ENCODE data around the gene YES1. TPM values are rescaled to one million over a fixed set of nuclear protein-coding genes. Genes with fewer than 3 reads are reported as not detected.
A peak's percentile ranks its signal among the peaks of the same experiment; 100 is the strongest.

YES1 gene
- total and polyA plus RNA-seq, 2 of the 13 experiments (the other 11 are each of a cell fraction or from before 2014, with no cell fraction given): 17.2 to 70.8 TPM

DNA sequence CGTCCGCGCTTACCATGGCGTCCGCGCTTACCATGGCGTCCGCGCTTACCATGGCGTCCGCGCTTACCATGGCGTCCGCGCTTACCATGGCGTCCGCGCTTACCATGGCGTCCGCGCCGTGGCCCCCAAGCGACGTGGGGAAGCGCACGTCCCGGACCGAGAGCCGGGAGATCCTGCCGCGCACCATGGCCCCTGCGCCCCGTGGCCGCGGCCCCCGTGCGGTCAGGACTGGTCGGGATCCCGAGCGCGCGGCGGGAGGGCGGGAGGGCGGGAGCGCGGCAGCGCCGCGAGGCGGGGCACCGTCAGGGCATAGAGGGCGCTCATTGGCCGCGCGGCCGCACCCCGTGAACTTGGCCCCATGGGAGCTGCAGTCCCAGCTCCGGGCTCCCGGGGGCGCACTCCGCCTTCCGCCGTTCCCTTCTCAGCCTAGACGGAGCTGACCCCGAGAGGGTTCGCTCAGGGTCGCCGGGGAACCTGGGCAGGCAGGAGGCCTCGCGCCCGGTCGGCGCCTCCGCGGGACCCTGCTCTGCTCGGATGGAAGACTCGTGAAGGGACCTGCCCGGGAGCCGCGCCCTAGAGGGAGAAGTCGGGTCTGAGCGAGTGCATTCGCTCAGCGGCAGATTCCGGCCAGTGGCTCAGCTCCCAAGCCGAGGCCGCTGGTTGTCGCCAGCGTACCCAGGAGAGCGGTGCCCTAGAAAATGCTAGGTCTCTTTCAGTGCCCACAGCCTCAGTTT lies 99.5 kb downstream of the YES1 start, which contains the start of gene ENOSF1 (continued):
- TF ChIP-seq ARID4A (CRISPR knock-in tag; IDR thresholded peaks at IDR 0.05; ENCODE audit: borderline replicate concordance) (peak; percentile 70; the same call in 1 of the 2 replicates), ZNF678 (CRISPR knock-in tag; IDR thresholded peaks at IDR 0.05) (peak; percentile 71), ZNF770 (CRISPR knock-in tag; IDR thresholded peaks at IDR 0.05) (peak; percentile 39; the same call in 1 of the 2 replicates), ZEB1 (IDR thresholded peaks at IDR 0.05; ENCODE audit: insufficient replicate concordance, low read depth) (no peak), ZNF883 (CRISPR knock-in tag; IDR thresholded peaks at IDR 0.05; ENCODE audit: not compliant biosample characterization) (no peak), SOX13 (IDR thresholded peaks at IDR 0.05) (no peak), SOX13 (CRISPR knock-in tag; conservative IDR thresholded peaks at IDR 0.05 in 1 of 2, IDR thresholded peaks at IDR 0.05 in 1 of 2) (peak in 1 of 2 experiments; percentile 28; a peak in 1 of 4 replicates), POLR2A (IDR thresholded peaks at IDR 0.05; ENCODE audit: insufficient read depth in 1 of 2, low read depth in 2 of 2, low read length in 2 of 2) (peak; percentile 36 to 82; a peak in 2 of 4 replicates), ZNF180 (CRISPR knock-in tag; IDR thresholded peaks at IDR 0.05; ENCODE audit: borderline replicate concordance, low read depth) (no peak), FOXA3 (CRISPR knock-in tag; IDR thresholded peaks at IDR 0.05) (peak; percentile 43), ZNF496 (CRISPR knock-in tag; IDR thresholded peaks at IDR 0.05; ENCODE audit: insufficient replicate concordance) (no peak), ZFP91 (CRISPR knock-in tag; IDR thresholded peaks at IDR 0.05; ENCODE audit: borderline replicate concordance) (peak; percentile 71), ZBTB7A (CRISPR knock-in tag; IDR thresholded peaks at IDR 0.05) (peak; percentile 85; the same call in 1 of the 2 replicates)
- TF ChIP-seq, protein P1, sequence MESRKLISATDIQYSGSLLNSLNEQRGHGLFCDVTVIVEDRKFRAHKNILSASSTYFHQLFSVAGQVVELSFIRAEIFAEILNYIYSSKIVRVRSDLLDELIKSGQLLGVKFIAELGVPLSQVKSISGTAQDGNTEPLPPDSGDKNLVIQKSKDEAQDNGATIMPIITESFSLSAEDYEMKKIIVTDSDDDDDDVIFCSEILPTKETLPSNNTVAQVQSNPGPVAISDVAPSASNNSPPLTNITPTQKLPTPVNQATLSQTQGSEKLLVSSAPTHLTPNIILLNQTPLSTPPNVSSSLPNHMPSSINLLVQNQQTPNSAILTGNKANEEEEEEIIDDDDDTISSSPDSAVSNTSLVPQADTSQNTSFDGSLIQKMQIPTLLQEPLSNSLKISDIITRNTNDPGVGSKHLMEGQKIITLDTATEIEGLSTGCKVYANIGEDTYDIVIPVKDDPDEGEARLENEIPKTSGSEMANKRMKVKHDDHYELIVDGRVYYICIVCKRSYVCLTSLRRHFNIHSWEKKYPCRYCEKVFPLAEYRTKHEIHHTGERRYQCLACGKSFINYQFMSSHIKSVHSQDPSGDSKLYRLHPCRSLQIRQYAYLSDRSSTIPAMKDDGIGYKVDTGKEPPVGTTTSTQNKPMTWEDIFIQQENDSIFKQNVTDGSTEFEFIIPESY (CRISPR knock-in tag; IDR thresholded peaks at IDR 0.05): peak; percentile 85
- TF ChIP-seq, protein P2, sequence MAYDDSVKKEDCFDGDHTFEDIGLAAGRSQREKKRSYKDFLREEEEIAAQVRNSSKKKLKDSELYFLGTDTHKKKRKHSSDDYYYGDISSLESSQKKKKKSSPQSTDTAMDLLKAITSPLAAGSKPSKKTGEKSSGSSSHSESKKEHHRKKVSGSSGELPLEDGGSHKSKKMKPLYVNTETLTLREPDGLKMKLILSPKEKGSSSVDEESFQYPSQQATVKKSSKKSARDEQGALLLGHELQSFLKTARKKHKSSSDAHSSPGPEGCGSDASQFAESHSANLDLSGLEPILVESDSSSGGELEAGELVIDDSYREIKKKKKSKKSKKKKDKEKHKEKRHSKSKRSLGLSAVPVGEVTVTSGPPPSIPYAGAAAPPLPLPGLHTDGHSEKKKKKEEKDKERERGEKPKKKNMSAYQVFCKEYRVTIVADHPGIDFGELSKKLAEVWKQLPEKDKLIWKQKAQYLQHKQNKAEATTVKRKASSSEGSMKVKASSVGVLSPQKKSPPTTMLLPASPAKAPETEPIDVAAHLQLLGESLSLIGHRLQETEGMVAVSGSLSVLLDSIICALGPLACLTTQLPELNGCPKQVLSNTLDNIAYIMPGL (CRISPR knock-in tag; IDR thresholded peaks at IDR 0.05; ENCODE audit: borderline replicate concordance in 1 of 2, low read depth in 1 of 2): peak; percentile 55 to 68; a peak in 3 of 4 replicates

Measured in HepG2 (cell line).